CD4-positive, alpha-beta T cell treated with Interleukin-1 beta for 1 hour (primary cell): Measurements from ENCODE around the gene SLC9A7.

Experiments used
- DNase-seq, 2 donors: peaks; one replicate each; pipeline ENCODE4 v3.0.0-alpha.2; 2020 to 2022

Gene SLC9A7

GRCh38 chrX:46569621-46570020, 189.3 kb downstream of the SLC9A7 start:
- no peak for DNase-seq

GRCh38 chrX:46567388-46567787, 191.5 kb downstream of the SLC9A7 start:
- no peak for DNase-seq

GRCh38 chrX:46561824-46562657, 196.9 kb downstream of the SLC9A7 start:
- DNase-seq, result peak in 1 of 2 donors; percentile 11

- no peak for DNase-seq
Observed at GRCh38 chrX:46559062-46559461, 199.9 kb downstream of the SLC9A7 start.

- peak in 1 of 2 donors; percentile 28 for DNase-seq
Observed at GRCh38 chrX:46554942-46555341, 204.0 kb downstream of the SLC9A7 start.

GRCh38 chrX:46553935-46554334, 205.0 kb downstream of the SLC9A7 start:
- DNase-seq, result no peak

- DNase-seq, result no peak
Observed at GRCh38 chrX:46551494-46552128, 207.3 kb downstream of the SLC9A7 start.

GRCh38 chrX:46549914-46550313, 209.0 kb downstream of the SLC9A7 start:
- no peak for DNase-seq
